Ishikawa (cell line): ENCODE measurements around the gene ZSWIM5.

Experiments used
- CEBPB ChIP-seq: IDR thresholded peaks from 2 replicates; pipeline ENCODE4 v1.6.1; 2012
- RAD21 ChIP-seq: IDR thresholded peaks from 2 replicates; pipeline ENCODE4 v1.6.1; 2012; ENCODE audit warnings: low read depth
- TF ChIP-seq, protein P1 (sequence below): IDR thresholded peaks from 2 replicates; pipeline ENCODE4 v1.6.1; 2012
- TF ChIP-seq, protein P2 (sequence below): IDR thresholded peaks from 2 replicates; pipeline ENCODE4 v1.6.1; 2012

GRCh38 chr1:45093334-45093733, 113.1 kb downstream of the ZSWIM5 start:
- TF ChIP-seq, protein P1, sequence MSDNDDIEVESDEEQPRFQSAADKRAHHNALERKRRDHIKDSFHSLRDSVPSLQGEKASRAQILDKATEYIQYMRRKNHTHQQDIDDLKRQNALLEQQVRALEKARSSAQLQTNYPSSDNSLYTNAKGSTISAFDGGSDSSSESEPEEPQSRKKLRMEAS: no peak
- TF ChIP-seq, protein P2, sequence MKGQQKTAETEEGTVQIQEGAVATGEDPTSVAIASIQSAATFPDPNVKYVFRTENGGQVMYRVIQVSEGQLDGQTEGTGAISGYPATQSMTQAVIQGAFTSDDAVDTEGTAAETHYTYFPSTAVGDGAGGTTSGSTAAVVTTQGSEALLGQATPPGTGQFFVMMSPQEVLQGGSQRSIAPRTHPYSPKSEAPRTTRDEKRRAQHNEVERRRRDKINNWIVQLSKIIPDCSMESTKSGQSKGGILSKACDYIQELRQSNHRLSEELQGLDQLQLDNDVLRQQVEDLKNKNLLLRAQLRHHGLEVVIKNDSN: no peak
- TF ChIP-seq RAD21 (no peak), CEBPB (no peak)
